Loucy (cell line): ENCODE results near the gene C16orf90.

Source experiments
- CTCF ChIP-seq: fragments of 200-600 bp; sonication (generic); conservative IDR thresholded peaks from 2 replicates; pipeline ENCODE4 v1.5.1; 2014; ENCODE audit warnings: mild to moderate bottlenecking, antibody characterized with exemption, low read length
- EZH2phosphoT487 ChIP-seq: fragments of 200-600 bp; IDR thresholded peaks from 2 replicates; pipeline ENCODE4 v1.6.1; 2018; ENCODE audit warnings: antibody characterized with exemption, mild to moderate bottlenecking, moderate library complexity, borderline replicate concordance

- TF ChIP-seq CTCF (no peak), EZH2phosphoT487 (no peak)
Observed at GRCh38 chr16:3454631-3455147, 40.6 kb downstream of the C16orf90 start.
